CD4-positive, alpha-beta T cell treated with Interleukin-15 for 1 hour (primary cell): ENCODE data around the gene NCOA3.
A peak's percentile ranks its signal among the peaks of the same experiment; 100 is the strongest.

Experiments used
- DNase-seq: peaks from one replicate; pipeline ENCODE4 v3.0.0-alpha.2; 2020

NCOA3 gene

DNA sequence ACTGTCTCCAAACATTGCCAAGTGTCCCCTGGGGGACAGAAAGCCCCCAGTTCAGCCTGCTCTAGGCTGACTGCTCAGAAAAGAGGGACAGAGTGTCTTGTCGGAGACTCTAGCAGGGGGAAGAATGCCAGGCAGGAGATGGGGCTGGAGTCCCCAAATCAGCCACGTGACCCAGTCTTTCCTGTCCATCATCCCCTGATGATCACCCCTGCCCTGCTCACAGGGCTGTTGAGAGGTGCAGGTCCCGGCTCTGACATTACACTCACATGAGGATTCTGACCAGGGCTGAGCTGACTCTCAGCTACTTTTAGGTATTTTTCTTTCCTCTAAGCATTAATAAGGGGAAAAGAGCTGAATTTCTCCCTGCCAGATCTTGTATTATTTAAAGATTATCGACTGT is 167.8 kb downstream of the NCOA3 start:
- no peak for DNase-seq

DNA sequence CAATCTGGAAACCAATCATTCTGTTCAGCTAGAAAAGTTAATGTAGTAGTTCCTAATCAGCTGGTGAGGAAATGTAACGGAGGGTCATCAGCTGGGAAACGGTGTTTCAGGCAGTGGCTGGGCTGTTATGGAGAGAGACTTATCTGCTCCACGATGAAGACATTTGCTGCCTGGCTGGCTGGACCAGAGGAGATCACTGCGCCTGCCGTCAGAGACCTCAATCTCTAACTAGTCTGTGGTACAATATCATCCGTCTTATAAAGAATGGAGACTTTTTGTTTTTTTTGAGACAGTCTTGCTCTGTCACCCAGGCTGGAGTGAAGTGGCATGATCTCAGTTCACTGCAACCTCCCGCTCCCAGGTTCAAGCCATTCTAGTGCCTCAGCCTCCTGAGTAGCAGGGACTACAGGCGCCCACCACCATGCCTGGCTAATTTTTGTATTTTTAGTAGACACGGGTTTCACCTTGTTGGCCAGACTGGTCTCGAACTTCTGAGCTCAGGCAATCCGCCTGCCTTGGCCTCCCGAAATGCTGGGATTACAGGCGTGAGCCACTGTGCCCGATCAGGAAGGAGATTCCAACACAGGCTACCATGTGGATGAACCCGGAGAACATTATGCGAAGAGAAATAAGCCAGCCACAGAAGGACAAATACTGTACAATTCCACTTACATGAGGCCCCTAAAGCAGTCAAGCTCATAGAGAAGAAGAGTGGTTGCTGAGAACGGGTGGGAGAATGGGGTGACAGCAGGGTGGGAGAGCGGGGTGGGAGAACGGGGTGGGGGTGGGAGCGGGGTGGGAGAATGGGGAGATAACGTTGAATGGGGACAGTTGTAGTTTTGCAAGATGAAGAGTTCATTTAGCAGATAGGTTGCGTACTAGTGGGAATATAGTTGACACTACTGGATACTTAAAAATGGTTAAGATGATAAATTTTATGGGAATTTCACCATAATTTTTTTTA is 168.5 kb downstream of the NCOA3 start:
- DNase-seq = no peak

DNA sequence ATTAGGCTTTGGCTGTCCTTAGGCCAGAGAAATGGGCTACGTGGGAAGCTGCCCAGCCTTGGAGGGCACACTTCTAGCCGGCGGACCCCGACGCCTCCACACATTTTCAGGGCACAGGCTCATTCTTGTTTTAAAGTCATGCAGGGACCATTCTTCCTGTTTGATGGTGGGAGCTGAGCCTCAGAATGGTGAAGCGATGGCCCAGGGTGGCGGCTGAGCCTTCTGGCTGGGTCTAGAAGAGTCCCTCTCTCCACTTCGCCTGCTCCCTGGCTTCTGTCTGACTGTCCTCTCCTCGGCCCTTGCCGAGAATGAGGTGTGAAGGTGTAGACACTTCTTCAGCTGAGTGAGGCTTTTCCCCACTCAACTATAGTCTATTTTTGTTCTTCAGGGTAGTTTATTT is 169.2 kb downstream of the NCOA3 start:
- DNase-seq = no peak

DNA sequence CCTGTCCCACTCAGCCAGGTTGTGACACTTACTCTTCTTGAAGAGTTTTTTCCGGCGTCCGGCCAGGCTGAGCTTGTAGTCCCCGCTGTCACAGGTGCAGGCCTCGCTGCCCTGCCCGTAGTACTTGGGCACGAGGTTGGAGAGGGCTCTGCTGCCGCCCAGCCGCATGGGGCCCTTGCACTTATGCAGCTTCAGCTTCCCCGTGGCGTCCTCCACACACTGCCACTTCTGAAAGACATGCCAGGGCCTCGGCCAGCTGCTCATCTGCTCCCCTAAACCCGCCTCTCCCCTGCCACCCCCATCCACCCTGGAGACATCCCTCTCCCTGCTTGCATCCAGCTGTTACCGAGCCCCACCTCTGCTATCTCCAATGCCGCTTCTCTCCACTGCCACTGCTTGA is 170.5 kb downstream of the NCOA3 start:
- no peak for DNase-seq

DNA sequence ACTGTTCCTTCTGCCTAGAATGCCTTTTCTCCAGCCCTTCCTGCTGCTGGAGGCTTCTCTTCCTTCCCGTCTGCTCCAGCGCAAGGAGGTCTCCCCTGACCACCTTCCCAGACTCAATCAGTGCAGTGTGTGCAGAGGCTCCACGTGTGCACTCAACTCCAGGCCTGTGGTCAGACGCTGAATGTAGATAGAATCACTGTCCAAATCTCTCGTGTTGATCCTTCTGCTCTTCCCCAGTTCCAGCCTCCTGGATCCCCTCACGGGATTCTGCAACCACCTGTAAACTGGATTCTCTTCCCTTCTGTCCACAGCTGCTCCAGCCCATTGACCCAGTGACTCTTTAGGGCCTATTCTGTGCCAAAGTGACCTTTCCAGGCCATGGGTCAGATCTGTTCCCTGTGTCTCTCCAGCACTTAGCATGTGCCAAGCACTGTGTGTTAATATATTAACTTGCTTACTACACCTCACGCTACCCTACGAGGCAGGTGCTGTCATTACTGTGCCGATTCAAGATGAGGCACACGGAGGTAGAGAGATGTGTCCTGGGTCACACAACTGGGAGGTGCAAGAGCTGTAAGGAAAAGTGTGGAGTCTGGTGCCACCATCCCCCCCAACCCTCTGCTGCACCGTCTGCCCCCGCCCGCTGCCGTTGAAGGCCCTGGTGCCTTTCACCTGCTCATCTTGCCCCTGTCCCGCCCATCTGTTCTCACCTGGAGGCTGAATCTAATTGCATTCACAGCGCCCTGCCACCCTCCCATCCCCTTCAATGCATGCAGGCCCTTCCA is 171.4 kb downstream of the NCOA3 start:
- no peak for DNase-seq

DNA sequence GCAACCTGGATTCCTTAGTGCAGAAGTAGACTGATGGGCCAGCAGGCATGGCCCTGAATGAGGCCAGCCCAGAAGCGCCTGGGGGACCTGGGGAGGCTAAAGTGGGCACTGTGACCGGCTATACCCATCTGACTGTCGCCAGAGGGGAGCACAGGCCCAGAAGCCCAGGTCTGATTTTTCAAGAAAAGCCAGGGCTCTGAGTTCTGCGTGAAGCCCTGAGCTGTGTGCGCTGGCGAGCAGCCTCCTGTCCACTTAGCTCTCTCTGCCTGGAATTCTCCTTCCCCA is 171.9 kb downstream of the NCOA3 start:
- no peak for DNase-seq

DNA sequence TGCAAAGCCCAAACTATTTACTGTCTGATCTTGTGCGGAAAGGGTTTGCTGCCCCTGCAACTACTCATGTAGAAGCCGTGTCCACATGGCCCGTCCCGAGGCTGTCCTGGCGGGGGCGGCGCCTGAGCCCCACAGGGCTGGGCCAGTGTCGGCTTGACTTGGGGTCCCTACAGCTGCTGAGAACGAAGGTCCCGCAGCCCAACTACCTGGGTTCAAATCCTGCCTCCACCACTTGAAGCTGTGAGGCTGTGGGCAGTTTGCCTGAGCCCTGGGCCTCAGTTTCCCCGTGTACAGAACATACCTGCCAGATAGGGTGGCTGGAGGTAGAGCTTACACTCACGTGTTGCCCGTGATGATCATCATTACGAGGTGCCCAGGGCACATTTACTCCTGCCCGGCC is 172.5 kb downstream of the NCOA3 start:
- no peak for DNase-seq

DNA sequence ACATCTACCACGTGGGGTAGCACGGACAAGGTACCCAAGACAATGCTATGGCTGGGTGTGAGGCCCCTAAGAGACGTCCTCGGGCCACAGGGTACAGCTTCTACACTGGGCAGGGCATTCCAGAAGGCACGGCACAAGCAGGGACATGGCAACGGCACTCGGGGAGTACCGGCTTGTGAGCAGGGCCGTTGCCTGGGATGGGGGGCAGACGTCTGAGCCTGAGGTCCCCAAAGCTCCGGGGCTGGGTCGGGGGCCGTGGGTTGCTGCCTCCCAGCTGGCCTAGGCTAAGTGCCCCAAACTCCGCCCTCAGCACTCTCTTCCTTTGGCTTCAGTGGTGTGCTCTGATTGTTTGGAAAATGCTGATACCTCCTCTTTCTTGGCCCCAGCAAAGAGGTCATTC is 173.0 kb downstream of the NCOA3 start:
- no peak for DNase-seq

DNA sequence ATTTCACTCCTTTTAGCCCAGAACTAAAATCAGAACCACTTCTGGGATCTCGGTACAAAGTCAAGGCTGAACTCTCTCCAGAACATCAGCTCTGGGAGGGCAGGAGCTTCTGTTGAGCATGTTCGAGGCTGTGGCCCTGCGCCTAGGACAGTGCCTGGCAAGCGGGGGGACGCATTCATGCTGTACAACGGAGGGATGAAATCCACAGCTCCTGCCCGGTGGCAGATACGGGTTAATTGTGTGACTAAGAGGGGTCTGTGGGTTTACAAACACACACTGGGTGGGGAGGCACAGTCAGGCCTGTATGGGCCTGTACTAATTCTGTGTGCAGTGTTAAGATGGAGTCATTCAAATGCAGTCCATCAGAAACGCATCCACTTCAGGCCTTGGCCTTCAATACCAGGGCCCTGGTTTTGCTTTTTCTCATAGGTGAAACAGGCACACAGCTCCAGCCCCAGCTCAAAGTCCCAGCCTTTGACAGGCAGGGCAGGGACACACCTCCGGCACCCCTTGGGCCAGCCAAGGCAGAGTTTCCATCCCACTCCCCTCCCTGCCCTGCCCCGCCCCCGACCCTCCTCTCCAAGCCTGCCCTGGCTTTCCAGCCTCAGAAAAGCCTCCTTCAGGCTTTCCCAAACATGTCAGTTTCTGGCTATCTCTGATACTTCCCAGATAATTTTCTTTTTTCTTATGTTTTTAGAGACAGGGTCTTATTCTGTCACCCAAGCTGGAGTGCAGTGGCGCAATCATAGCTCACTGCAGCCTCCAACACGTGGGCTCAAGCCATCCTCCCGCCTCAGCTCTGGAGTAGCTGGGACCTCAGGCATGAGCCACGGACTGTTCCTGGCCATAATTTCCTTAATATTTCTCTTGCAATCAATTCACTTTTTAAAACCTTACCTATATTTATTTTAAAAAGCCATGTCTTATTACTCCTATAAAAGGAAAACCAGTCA is 173.8 kb downstream of the NCOA3 start:
- DNase-seq = no peak

DNA sequence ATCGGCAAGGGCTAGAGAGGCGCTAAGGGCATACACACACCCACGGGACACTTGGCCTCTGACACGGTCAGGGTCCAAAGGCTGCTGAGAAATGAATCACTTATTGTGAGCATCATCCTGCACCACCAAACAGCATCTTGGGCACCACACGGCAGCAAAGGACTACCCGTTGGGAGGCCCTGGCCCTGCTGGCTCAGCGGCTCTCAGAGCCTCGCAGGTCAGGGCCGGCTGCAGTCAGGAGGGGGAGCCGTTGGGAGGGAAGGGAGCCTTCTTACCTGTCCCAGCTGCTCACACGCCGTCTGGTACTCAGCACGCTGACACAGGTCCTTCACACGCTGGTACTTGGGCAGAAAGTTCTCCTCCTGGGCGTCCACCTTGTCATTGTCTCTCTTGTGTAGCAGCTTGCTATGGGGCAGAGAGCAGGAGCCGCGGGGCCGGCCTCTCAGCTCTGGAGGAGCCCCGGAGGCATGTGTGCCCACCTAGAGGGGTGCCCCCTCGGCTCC is 174.6 kb downstream of the NCOA3 start:
- DNase-seq = no peak

DNA sequence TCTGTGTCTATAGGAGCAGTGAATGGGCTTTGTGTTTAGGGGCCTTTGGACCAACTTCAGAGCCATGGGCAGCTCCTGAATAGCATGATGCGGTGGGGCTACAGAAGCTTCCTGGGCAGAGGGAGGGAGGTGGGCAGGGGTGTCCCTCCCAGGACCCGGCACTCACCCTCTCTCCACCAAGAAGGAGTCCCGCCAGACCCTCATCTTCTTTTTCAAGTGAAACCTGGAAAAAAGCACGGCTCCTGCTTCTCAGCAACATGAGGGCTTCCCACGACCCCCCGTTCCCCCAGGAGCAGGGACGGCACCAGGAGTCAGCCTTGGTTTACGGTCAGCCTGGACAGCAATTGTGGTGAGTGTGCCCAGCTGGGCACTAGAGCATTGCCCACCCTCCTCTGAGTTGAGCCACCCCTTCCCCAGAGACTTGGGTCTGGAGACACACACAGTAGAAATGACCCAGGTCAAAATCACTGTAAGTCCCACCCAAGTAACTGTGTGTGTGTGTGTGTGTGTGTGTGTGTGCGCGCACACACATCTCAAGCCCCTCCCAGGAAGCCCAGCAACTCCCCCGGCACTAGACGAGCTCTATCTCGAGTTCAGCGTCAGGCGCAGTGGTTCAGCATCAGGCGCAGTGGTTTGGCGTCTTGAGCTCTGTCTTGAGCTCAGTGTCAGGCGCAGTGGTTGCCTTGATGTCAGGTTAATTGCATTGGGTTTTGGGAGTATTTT is 175.4 kb downstream of the NCOA3 start:
- DNase-seq = no peak

DNA sequence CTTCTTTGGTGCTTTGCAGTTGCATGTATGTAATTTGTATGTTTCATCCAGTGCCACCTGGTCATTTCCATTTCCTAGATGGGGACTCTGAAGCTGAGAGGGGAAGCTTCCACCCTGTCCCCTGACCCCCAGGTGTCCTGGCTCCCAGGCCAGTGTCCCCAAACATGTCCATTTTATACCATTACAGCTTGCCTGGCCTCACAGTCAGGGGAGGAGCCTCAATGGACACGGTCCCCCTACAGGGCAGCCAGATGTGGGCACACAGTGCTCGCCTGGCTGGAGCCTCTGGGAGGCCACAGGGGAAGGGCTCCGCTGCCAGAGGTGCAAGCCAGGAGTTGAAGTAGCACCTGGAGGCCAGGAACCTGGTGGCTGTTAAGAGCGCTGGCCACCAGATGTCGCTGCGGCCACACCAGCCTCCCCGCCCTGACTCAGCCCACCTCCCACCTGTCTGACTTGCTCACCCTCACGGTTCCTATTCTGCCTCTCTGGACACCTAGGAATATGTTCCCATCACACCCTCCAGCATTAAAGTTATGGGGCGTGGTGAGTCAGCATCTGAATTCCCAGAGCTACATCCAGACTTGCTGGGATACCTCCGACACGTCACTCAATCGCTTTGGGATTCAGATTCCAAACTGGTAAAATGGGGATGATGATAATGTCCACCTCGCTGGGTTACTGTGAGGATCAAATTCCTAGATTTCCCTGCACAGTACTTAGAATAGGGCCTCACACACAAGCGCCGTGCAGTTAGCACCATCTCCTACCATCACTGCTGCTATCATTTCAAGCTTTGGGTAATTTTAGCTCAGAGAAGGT is 176.2 kb downstream of the NCOA3 start:
- DNase-seq = peak; percentile 33

DNA sequence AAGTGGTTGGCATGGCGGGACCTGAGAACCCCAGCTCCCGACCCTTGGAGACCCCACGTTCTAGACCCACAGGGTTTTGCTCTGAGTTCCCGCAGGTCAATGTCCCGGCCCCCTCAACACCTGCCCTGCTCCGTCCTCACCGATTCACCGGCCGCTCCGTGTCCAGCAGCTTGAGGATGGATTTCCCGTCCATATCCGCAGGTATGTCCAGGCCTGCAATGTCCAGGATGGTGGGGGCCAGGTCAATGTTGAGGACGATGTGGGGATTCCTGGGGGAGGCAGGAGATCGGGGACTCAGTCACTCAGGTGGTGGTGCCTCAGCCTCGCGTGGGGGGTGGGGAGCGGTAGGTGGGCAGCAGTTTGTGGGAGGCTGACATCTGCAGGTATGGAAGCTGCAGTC is 176.8 kb downstream of the NCOA3 start:
- DNase-seq = peak; percentile 13

DNA sequence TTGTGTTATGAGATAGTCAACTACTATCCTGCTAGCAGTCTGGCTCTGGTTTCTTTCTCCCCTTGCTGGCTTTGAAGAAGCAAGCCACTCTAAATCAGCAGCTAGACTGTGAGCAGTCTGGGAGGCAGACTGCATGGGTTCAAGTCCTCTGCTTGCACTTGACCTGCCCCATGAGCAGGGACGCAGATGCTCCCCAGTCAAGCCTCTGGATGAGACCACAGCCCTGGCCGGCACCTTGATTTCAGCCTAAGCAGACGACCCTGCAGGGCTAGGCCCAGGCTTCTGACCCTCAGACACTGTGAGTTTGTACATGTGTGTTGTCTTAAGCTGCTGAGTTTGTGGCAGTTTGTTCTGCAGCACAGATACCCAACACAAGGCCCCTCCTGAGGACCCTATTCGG is 177.8 kb downstream of the NCOA3 start:
- DNase-seq = peak; percentile 2

DNA sequence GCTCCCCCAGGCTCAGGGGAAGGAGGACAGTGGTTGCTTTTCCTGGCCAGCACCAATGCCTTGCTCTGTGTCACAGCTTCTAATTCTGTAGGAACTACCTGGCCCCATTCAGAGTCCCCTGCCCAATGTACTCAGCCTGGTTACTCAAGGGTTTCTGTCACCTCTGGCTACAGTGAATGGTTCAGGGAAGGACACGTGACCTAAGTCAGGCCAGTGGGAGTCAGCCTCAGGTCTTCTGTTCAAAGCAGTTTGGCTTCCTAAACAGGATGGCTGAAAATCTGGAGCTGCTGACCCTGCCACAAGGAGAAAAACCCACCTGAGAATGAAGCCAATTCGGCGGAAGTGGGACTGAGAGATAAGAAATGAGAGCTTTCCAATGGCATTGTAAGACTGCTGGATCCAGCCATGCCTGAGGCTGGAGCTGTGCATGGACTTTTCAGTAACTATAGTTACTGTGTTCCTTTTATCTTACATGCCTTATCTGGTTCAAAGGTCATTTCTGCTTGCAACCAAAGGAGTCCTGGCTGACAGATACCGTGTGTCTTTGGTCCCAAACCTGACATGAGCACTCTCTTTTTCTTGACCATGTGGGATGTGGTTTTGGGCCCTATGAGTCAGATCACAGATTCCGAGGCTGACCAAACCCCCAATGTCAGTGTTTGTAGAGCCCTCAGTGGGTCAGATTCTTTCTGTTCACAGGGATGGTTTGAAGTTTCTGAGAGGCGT is 179.3 kb downstream of the NCOA3 start:
- no peak for DNase-seq

DNA sequence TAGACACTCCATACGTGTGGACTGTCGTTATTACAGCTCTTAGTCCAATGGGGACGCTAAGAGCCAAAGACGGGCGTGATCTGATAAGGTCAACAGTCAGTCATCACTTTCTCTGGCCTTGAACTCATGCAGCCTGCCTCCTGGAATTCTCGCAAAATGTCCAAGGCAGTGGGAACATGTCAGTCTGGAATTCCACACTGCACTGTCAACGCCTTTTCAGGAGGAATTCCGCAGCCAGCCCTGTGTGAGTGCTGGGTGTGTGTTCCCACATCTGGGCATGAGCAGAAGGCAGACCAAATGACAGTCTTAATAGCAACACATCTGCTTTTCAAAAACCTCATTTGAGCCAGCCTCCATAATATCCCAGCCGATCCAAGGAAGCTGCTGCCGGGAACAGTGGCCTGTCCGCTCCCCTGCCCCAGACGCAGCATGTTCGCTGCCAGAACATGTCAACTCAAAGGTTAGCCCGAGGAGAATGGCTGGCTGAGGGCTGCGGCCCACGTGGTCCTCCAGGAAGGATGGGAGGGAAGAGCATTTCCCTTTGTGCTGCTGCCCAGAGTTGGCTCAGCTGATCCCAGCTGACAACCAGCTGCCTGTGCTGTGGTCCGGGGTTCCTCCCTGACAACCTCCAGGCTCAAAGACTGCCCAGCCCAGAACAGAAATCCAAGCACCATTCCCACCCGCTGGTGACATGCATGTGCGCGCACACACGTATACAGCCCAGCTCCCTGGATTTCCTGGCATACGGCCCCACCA is 180.5 kb downstream of the NCOA3 start:
- no peak for DNase-seq

DNA sequence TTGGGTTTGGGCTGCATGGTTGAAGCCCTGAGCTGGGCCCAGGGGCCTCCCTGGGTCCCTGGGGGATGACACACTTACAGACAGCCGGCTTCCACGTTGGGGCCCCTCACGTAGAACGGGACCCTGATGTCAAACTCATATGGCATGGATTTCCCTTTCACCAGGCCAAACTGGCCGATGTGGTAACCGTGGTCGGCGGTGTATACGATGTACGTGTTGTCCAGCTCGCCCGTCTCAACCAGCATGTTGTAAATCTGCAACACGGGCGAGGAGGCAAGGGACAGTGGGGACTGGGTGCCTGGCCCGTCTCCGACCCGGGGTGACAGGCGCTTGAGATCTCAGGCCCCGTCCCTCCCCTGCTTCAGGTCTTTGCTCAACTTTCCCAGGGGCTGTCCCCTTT is 181.2 kb downstream of the NCOA3 start:
- DNase-seq = no peak

DNA sequence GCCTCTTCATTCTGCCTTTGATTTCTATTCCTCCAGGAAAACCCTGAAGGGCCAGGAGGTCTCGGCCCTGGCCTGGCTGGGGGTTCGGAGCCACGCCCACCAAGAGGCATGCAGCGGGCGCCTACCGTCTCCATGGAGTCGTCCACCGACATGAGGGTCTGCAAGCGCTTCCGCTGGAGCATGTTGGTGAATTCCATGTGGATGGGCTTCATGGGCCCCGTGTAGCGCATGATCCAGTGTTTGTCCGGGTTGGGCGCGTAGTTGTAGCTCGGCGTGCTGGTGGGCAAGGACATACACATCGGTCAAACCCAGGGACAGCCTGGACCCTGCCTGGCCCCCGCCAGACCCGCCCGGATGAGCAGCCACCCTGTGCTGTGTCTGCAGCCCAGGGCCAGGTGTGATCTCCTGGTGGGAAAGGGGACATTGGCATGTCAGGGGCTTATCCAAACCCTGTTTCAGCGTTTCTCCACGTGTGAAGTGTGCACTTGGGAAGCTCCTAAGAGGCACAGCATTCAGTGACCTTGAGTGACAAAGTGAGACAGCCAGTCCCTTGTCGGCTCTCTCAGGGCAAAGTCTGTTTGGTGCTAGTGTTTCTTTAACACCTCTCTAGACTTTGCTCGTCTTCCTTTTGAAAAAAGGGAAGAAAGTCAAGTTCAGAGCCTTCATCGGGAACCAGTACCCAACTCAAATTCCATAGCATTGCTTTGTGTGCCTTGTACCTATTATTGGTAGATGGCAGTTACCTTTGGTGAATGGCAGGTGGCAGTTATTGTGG is 182.8 kb downstream of the NCOA3 start:
- no peak for DNase-seq

DNA sequence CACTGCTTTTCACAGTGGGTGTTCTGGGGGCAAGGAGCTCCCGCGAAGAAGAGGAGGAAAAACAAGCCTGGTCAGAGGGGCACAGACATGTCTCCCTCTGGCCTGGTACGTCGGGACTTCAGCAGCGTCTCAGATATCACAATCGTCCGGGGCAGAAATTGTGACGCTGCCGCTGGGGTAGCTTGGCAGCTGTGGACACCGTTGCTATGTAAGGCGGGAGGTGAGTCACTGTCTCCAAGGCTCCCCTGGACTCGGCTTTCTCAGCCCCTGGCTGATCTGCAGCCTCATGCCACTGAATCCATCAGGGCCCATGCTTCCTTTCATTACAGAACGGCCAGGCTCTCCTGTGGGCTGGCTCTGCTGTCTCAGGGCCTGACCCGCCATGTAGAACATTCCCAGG is 184.9 kb downstream of the NCOA3 start:
- no peak for DNase-seq
